Measurements from ENCODE around the gene ELMOD1.
A peak's percentile ranks its signal among the peaks of the same experiment; 100 is the strongest.
"Not testable (repeated sequence)": the region's sequence is repeated elsewhere in the genome, so short reads cannot be mapped to it uniquely, and the experiment has no call there.

Gene ELMOD1

GRCh38 chr11:107566569-107566968, 24.4 kb upstream of the ELMOD1 start:
- TF ChIP-seq CTCF (IDR thresholded peaks at IDR 0.05; ENCODE audit: extremely low read depth, insufficient read depth, missing control alignments): no peak
- in situ Hi-C loops (cut with MboI; ENCODE audit: low pct_unique_long_range_greater_than_20kb, low sequenced_read_pairs, unreplicated experiment): loop anchor here (25.0 kb wide), 1 partner anchor 321 kb away; no protein-coding TSS in a partner anchor
- no peak for DNase-seq (ENCODE audit: low spot score)

- no peak for DNase-seq (ENCODE audit: low spot score)
- TF ChIP-seq CTCF (IDR thresholded peaks at IDR 0.05; ENCODE audit: extremely low read depth, insufficient read depth, missing control alignments): no peak
- in situ Hi-C loops (cut with MboI; ENCODE audit: low pct_unique_long_range_greater_than_20kb, low sequenced_read_pairs, unreplicated experiment): loop anchor here (25.0 kb wide), 1 partner anchor 319 kb away; no protein-coding TSS in a partner anchor
These were observed 23.1 kb upstream of the ELMOD1 start for GRCh38 chr11:107567739-107568335.

- in situ Hi-C loops (cut with MboI; ENCODE audit: low pct_unique_long_range_greater_than_20kb, low sequenced_read_pairs, unreplicated experiment): loop anchor here (10.0 to 25.0 kb wide), 2 partner anchors 115 to 317 kb away; no protein-coding TSS in a partner anchor
- DNase-seq (ENCODE audit: low spot score): no peak
- no peak for TF ChIP-seq CTCF (IDR thresholded peaks at IDR 0.05; ENCODE audit: extremely low read depth, insufficient read depth, missing control alignments)
These were observed 20.9 kb upstream of the ELMOD1 start for GRCh38 chr11:107570015-107570414.

GRCh38 chr11:107573438-107573837, 17.5 kb upstream of the ELMOD1 start:
- in situ Hi-C loops (cut with MboI; ENCODE audit: low pct_unique_long_range_greater_than_20kb, low sequenced_read_pairs, unreplicated experiment): loop anchor here (10.0 to 25.0 kb wide), 2 partner anchors 111 to 314 kb away; no protein-coding TSS in a partner anchor
- no peak for DNase-seq (ENCODE audit: low spot score)
- TF ChIP-seq CTCF (IDR thresholded peaks at IDR 0.05; ENCODE audit: extremely low read depth, insufficient read depth, missing control alignments): no peak

GRCh38 chr11:107576497-107577345, 14.2 kb upstream of the ELMOD1 start:
- TF ChIP-seq CTCF (IDR thresholded peaks at IDR 0.05; ENCODE audit: extremely low read depth, insufficient read depth, missing control alignments): peak; percentile 61
- in situ Hi-C loops (cut with MboI; ENCODE audit: low pct_unique_long_range_greater_than_20kb, low sequenced_read_pairs, unreplicated experiment): loop anchor here (10.0 kb wide), 1 partner anchor 108 kb away; no protein-coding TSS in a partner anchor
- DNase-seq (ENCODE audit: low spot score): peak; percentile 61

GRCh38 chr11:107577346-107577711, 13.6 kb upstream of the ELMOD1 start:
- DNase-seq (ENCODE audit: low spot score): no peak
- no peak for TF ChIP-seq CTCF (IDR thresholded peaks at IDR 0.05; ENCODE audit: extremely low read depth, insufficient read depth, missing control alignments)
- in situ Hi-C loops (cut with MboI; ENCODE audit: low pct_unique_long_range_greater_than_20kb, low sequenced_read_pairs, unreplicated experiment): loop anchor here (10.0 kb wide), 1 partner anchor 107 kb away; no protein-coding TSS in a partner anchor

GRCh38 chr11:107579169-107579568, 11.8 kb upstream of the ELMOD1 start:
- not testable (repeated sequence) for DNase-seq (ENCODE audit: low spot score)
- in situ Hi-C loops (cut with MboI; ENCODE audit: low pct_unique_long_range_greater_than_20kb, low sequenced_read_pairs, unreplicated experiment): loop anchor here (10.0 kb wide), 1 partner anchor 106 kb away; no protein-coding TSS in a partner anchor

Data from GM13977 (cell line).